ENCODE measurements around the gene SIRT1.

DNA sequence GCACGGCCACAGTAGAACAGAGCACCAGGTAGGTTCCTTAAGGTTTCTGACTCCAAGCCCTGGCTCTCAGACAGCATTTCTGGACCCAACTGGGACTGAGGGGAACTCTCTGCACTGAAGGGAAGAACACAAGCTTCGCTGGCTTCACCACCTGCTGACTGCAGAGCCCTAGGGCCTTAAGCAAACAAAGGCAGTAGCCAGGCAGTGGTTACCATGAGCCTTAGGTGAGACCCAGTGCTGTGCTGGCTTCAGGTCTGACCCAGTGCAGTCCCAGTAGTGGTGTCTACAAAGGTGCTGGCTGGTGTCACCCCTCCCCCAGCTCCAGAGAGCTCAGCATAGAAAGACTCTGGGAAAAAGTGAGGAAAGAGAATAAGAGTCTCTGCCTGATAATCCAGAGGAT, 59.5 kb downstream of the SIRT1 start:
- TF ChIP-seq, protein P1, sequence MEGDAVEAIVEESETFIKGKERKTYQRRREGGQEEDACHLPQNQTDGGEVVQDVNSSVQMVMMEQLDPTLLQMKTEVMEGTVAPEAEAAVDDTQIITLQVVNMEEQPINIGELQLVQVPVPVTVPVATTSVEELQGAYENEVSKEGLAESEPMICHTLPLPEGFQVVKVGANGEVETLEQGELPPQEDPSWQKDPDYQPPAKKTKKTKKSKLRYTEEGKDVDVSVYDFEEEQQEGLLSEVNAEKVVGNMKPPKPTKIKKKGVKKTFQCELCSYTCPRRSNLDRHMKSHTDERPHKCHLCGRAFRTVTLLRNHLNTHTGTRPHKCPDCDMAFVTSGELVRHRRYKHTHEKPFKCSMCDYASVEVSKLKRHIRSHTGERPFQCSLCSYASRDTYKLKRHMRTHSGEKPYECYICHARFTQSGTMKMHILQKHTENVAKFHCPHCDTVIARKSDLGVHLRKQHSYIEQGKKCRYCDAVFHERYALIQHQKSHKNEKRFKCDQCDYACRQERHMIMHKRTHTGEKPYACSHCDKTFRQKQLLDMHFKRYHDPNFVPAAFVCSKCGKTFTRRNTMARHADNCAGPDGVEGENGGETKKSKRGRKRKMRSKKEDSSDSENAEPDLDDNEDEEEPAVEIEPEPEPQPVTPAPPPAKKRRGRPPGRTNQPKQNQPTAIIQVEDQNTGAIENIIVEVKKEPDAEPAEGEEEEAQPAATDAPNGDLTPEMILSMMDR (IDR thresholded peaks at IDR 0.05; ENCODE audit: low read length): no peak
- no peak for TF ChIP-seq EZH2 (optimal IDR thresholded peaks at IDR 0.05; ENCODE audit: low read depth, low read length)
- TF ChIP-seq EZH2phosphoT487 (IDR thresholded peaks at IDR 0.05; ENCODE audit: low read length): no peak

Measured in MM.1S (cell line).